HG03354 (cell line): ENCODE measurements around the gene PTPRN2.

Source experiments
- ATAC-seq: cut with Tn5 transposase; IDR thresholded peaks from one replicate; pipeline ENCODE4 v1.9.1; 2021; ENCODE audit warnings: mild to moderate bottlenecking; ENCODE audit not compliant: unreplicated experiment, poor library complexity, severe bottlenecking

The PTPRN2 gene

GRCh38 chr7:157718303-157719007, 869.2 kb downstream of the PTPRN2 start:
- ATAC-seq: no peak

- ATAC-seq: no peak
Observed at GRCh38 chr7:157717211-157718174, 870.1 kb downstream of the PTPRN2 start.

GRCh38 chr7:157715938-157716280, 871.7 kb downstream of the PTPRN2 start:
- no peak for ATAC-seq

GRCh38 chr7:157715071-157715937, 872.3 kb downstream of the PTPRN2 start:
- ATAC-seq: no peak

- no peak for ATAC-seq
Observed at GRCh38 chr7:157714166-157715070, 873.2 kb downstream of the PTPRN2 start.

- ATAC-seq: no peak
Observed at GRCh38 chr7:157713591-157713990, 874.0 kb downstream of the PTPRN2 start.

GRCh38 chr7:157712666-157713235, 874.9 kb downstream of the PTPRN2 start:
- no peak for ATAC-seq

- ATAC-seq: no peak
Observed at GRCh38 chr7:157711353-157711888, 876.2 kb downstream of the PTPRN2 start.

GRCh38 chr7:157710396-157710795, 877.2 kb downstream of the PTPRN2 start:
- no peak for ATAC-seq

- ATAC-seq: no peak
Observed at GRCh38 chr7:157709531-157710251, 877.9 kb downstream of the PTPRN2 start.

- ATAC-seq: no peak
Observed at GRCh38 chr7:157708919-157709295, 878.7 kb downstream of the PTPRN2 start.

GRCh38 chr7:157707983-157708918, 879.4 kb downstream of the PTPRN2 start:
- ATAC-seq: no peak

- ATAC-seq: no peak
Observed at GRCh38 chr7:157704365-157704764, 883.3 kb downstream of the PTPRN2 start.

GRCh38 chr7:157703534-157704195, 884.0 kb downstream of the PTPRN2 start:
- no peak for ATAC-seq

- no peak for ATAC-seq
Observed at GRCh38 chr7:157703131-157703530, 884.5 kb downstream of the PTPRN2 start.

- no peak for ATAC-seq
Observed at GRCh38 chr7:157702311-157703023, 885.2 kb downstream of the PTPRN2 start.
